ES-I3 (cell line): ENCODE measurements around the gene ATXN7L1.

Experiments used
- H3K36me3 ChIP-seq: 2 replicates; pipeline ENCODE4 v1.6.1; 2013; ENCODE audit warnings: mild to moderate bottlenecking, low read length, control low read depth, moderate library complexity; ENCODE audit not compliant: insufficient read depth
- H3K4me1 ChIP-seq: 2 replicates; pipeline ENCODE4 v1.6.1; 2013; ENCODE audit warnings: mild to moderate bottlenecking, control low read depth, low read length; ENCODE audit not compliant: insufficient read depth
- H3K9ac ChIP-seq: 2 replicates; pipeline ENCODE4 v1.6.1; 2013; ENCODE audit warnings: low read depth, mild to moderate bottlenecking, low read length, moderate library complexity
- H3K9me3 ChIP-seq: 2 replicates; pipeline ENCODE4 v1.6.1; 2013; ENCODE audit warnings: mild to moderate bottlenecking, low read length, moderate library complexity; ENCODE audit not compliant: control insufficient read depth, insufficient read depth

The ATXN7L1 gene

GRCh38 chr7:105650382-105650970 lies 225.9 kb downstream of the ATXN7L1 start:
- Histone ChIP-seq H3K4me1 (peaks cover 46% of the 10 kb centered on the region), H3K9me3 (no peaks in the 10 kb centered on the region), H3K9ac (no peak overlapping the region), H3K36me3 (no peaks in the 10 kb centered on the region)

GRCh38 chr7:105649727-105650381 lies 226.5 kb downstream of the ATXN7L1 start:
- H3K4me1 ChIP-seq, result peaks cover 42% of the 10 kb centered on the region
- no peaks in the 10 kb centered on the region for H3K36me3 ChIP-seq

DNA sequence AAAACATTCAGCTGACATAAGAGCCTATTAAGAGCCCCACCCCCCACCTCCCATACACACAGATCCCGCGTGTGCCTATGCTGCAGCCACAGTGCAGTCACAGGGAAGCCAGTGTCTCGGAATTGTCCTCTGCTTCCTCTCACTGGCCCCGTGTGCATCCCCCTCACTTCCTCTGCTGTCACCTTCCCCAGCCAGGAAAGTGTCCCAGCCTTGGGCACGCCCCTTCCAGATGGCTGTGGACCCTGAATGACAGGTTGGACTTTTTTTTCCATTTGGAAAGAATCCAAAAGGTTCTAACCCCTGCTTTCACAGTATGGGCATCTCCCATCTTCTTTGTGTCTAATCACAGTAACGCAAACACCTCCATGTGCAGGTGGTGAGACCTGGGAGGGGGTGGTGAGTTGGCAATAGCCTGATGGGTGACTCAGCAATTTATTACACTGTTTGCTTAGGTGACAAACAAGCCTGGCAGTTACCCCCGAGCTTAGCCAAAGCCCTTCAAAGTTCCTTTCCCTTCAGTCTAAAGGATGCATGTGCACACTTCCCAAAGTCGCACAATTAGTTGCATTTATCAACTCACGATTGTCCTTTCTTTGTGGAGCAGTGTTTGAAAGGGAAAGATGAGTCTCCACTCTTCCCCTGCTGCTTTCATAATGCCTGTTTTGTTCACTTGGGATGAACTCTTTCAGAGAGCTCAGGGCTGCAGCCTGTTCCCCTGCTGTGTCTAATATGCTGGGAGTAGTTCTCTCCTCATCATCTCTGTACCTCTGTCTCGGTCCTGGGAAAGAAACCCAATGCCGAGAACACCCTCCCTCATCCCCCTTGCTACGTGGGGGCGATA lies 227.6 kb downstream of the ATXN7L1 start:
- H3K9me3 ChIP-seq, result no peaks in the 10 kb centered on the region
- H3K36me3 ChIP-seq, result no peaks in the 10 kb centered on the region
- peaks cover 51% of the 10 kb centered on the region for H3K4me1 ChIP-seq
- H3K9ac ChIP-seq, result no peak overlapping the region

More at GRCh38 chr7:105649727-105650381, 226.5 kb downstream of the ATXN7L1 start:
- Histone ChIP-seq H3K9ac (no peak overlapping the region), H3K9me3 (no peaks in the 10 kb centered on the region)

- Histone ChIP-seq H3K4me1 (peaks cover 51% of the 10 kb centered on the region), H3K9me3 (no peaks in the 10 kb centered on the region), H3K36me3 (no peaks in the 10 kb centered on the region)
These were observed 228.8 kb downstream of the ATXN7L1 start for GRCh38 chr7:105647591-105647990.

DNA sequence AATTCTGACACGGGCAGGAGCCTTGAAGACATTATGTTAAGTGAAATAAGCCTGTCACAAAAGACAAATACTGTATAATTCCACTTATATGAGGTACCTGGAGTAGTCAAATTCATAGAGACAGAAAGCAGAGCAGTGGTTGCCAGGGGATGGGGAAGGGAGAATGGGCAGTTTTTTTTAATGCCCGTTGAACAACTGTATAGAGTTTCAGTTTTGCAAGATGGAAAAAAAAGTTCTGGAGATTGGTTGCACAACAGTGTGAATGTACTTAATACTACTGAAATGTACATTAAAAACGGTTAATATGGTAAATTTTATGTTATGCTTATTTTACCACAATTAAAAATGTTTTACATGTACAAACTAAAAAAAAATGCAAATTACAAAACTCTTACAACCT lies 231.5 kb downstream of the ATXN7L1 start:
- Histone ChIP-seq H3K36me3 (no peaks in the 10 kb centered on the region; the same call in 1 of the 2 replicates), H3K9ac (no peak overlapping the region), H3K9me3 (no peaks in the 10 kb centered on the region), H3K4me1 (peaks cover 56% of the 10 kb centered on the region)

More at GRCh38 chr7:105647591-105647990, 228.8 kb downstream of the ATXN7L1 start:
- no peak overlapping the region for H3K9ac ChIP-seq

DNA sequence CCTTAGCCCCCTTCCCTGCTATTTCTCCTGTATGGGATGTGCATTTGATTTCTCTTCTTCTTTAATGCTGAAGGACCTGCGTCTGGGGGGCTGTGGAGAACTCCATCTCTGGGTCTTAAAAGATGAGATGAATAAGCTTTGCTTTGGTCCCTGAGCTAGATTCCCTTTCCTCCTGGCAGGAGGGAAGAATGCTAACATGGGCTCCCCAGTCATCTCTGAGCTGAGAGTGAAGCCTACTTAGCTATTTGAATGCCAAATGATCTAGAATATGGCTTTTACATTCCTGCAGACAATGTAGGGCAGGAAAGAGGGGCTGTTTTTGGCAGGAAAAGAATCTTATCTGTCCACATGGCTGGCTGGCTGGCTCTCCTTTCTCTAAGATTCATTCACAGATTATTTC lies 232.5 kb downstream of the ATXN7L1 start:
- no peaks in the 10 kb centered on the region; the same call in 1 of the 2 replicates for H3K36me3 ChIP-seq
- no peaks in the 10 kb centered on the region for H3K9me3 ChIP-seq
- peaks cover 52% of the 10 kb centered on the region for H3K4me1 ChIP-seq
- no peak overlapping the region for H3K9ac ChIP-seq

GRCh38 chr7:105643384-105643783 lies 233.0 kb downstream of the ATXN7L1 start:
- Histone ChIP-seq H3K9me3 (no peaks in the 10 kb centered on the region), H3K36me3 (no peaks in the 10 kb centered on the region; the same call in 1 of the 2 replicates), H3K4me1 (peaks cover 50% of the 10 kb centered on the region), H3K9ac (no peak overlapping the region; the same call in 1 of the 2 replicates)

DNA sequence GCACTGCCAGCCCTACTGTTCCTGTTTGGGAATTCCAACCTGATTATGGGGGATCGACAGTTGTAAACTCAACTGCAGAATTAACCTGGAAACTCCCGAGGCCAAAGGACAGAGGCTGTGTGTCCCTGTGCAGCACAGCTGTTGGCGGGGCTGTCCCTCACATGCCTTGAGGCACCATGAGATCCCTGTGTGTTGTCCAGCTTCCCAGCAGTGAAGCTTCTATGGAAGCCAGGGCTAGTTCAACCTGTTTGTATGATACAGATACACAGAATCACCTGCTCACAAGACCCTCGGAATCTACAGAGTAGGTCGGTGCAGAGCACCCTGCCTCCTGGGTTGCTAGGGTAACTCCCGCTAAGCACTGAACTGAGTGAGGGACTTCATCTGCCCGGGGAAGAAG lies 234.1 kb downstream of the ATXN7L1 start:
- H3K9me3 ChIP-seq, result no peaks in the 10 kb centered on the region
- H3K36me3 ChIP-seq, result no peaks in the 10 kb centered on the region; the same call in 1 of the 2 replicates
- H3K4me1 ChIP-seq, result peaks cover 56% of the 10 kb centered on the region
- H3K9ac ChIP-seq, result no peak overlapping the region

DNA sequence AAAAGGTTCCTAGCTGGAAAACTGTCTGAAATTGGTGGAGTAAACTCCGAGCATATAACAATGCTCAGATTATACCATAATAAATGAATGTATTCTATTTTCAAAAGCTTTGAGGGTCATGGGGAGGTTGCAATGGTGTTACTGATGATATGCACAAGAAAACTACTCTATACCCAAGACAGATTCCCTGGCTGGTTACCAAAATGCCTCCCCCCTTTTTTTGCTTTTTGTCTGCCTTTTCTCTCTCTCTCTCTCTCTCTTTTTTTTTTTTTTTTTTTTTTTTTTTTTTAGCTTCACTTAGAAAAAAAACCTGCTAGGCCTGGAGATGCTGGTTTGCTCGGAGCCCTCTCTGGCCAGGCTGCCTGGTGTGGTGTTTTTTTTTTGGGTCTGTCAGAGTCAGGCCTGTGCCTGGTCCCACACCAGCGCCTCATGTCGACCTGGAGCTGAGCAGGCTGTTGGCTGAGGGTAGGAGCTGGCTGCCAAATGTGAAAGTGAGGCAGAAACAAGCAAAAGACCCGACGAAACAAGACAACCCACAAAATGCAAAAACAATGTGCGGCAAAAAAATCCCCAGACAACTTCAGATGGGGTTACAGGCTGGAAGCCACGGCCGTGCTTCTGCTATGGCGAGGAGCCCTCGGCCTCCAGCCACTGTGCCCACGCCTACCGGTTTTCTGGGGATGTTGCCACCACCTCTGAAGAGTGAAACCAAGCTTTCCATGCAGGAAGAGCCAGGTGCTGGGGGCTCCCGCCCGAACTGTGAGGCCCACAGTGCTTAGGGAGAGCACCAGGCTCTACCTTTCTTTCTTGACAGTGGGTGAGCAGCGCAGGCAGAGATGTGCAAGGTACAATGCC lies 235.2 kb downstream of the ATXN7L1 start:
- Histone ChIP-seq H3K9me3 (no peaks in the 10 kb centered on the region), H3K36me3 (no peaks in the 10 kb centered on the region; the same call in none of the 2 replicates), H3K9ac (no peak overlapping the region), H3K4me1 (peaks cover 65% of the 10 kb centered on the region)

- H3K9ac ChIP-seq, result peak overlapping the region; percentile 22; the same call in 1 of the 2 replicates
- H3K4me1 ChIP-seq, result peaks cover 70% of the 10 kb centered on the region
- H3K9me3 ChIP-seq, result no peaks in the 10 kb centered on the region
- H3K36me3 ChIP-seq, result peaks cover 5% of the 10 kb centered on the region
These were observed 236.5 kb downstream of the ATXN7L1 start for GRCh38 chr7:105639667-105640493.

DNA sequence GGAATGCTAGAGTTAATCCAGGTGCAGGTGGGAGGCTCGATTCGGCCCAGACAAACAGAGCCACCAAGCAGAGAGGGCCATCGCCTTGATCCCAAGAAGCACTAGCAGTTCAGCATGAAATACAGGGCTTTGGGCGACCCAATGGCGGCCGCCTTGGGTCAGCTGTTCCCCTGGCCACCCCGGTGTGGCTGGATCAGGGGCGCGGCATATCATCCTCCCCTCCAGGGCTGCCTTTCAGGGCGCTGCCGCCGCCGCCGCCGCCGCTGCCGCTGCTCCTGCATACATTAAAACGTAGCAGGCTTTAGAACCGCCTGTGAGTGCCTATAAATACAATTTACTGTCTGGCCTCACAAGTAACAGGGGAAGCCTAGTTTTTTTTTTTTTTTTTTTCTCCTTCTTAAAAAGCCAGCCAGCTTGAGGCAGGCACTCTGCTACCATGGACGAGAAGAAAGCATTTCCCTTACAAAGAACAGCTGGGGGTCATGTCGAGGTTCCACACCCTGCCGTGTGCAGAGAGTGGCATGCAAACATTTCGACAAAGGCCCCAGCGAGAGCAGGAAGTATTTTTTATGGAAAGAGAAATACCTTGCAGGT lies 237.4 kb downstream of the ATXN7L1 start:
- peak overlapping the region; percentile 59 for H3K9ac ChIP-seq

DNA sequence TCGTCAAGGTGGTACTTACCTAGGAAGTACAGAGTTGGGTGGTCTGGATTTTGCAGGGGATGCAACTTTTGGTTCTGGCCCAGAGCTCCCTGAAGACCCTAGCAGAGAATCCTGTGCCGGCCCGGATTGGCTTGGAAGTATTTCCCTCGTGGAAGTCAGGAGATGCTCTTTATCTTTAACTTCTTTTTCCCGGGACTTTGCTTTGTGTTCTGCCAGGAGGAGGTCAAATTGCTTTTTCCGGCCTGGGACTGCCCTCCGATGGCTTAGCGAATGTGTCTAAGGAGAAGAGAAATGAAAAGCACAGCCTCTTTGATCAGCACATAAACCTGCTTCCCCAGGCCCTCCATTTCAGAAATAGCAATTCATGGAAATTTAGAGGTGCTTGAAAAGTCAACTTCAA lies 238.1 kb downstream of the ATXN7L1 start:
- peaks cover 55% of the 10 kb centered on the region for H3K4me1 ChIP-seq
- no peaks in the 10 kb centered on the region for H3K9me3 ChIP-seq
- H3K36me3 ChIP-seq, result peaks cover 5% of the 10 kb centered on the region
- peak overlapping the region; percentile 59 for H3K9ac ChIP-seq

More for the DNA sequence above, 237.4 kb downstream of the ATXN7L1 start:
- H3K4me1 ChIP-seq, result peaks cover 61% of the 10 kb centered on the region
- H3K9me3 ChIP-seq, result no peaks in the 10 kb centered on the region
- H3K36me3 ChIP-seq, result peaks cover 5% of the 10 kb centered on the region

DNA sequence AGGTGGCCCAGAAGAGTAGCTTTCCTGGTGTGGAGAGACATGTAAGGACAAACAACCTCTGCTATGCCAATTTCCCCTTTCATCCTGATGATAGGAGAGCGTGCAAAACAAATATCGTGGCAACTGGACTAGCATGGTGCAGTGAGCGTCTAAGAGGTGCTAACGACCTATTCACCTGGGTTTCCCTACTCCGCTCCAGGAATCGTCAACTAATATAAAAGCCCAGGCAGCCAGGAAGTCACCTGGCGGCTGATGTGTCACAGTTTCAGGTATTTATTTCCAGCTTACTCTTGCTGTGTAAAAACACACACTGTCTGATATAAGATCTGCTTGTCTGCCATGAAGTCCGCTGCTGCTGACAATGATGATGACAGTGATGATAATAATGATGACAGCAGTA lies 238.6 kb downstream of the ATXN7L1 start:
- Histone ChIP-seq H3K9ac (peak overlapping the region; percentile 59; the same call in 1 of the 2 replicates), H3K4me1 (peaks cover 50% of the 10 kb centered on the region), H3K36me3 (peaks cover 5% of the 10 kb centered on the region), H3K9me3 (no peaks in the 10 kb centered on the region)
